GM21737 (cell line): ENCODE measurements around the gene NEK6.

Experiments used
- ATAC-seq: cut with Tn5 transposase; IDR thresholded peaks from one replicate; pipeline ENCODE4 v1.9.1; 2021; ENCODE audit warnings: mild to moderate bottlenecking, moderate library complexity; ENCODE audit not compliant: unreplicated experiment

NEK6 gene

GRCh38 chr9:124368692-124369091, 110.9 kb downstream of the NEK6 start:
- no peak for ATAC-seq

- ATAC-seq, result no peak
Observed at GRCh38 chr9:124369231-124369797, 111.6 kb downstream of the NEK6 start.

DNA sequence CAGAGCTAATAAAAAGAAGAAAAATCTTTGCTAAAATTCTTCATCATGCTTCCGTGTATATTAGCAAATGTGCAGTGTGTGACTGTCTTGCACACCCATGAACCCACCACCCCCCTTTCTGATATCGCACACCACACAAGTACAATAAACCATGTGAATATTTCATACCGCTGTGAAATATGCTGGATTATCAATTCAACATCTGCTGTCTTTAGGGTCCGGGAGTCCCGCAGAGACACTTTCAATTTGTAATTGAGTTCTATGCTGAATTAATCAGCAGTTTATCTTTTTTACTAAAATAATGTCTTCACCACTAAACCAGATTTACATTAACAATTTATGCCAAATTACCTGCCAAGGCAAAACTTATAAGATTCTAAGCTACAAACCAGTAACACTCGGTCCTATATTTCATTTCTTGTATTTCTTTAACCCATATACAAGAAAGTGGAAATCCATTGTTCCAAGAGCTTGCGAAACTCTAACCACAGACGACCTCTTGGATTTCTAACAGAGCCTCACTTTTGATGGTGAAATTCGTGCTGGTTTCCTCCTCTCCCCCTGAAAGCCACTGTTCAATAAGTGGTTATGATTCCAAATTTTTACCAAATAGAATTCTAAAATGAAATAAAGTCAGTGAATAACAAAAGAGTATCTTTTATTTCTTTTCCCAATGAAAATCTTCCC, 113.3 kb downstream of the NEK6 start:
- ATAC-seq, result no peak

- ATAC-seq, result no peak
Observed at GRCh38 chr9:124372038-124372437, 114.3 kb downstream of the NEK6 start.

DNA sequence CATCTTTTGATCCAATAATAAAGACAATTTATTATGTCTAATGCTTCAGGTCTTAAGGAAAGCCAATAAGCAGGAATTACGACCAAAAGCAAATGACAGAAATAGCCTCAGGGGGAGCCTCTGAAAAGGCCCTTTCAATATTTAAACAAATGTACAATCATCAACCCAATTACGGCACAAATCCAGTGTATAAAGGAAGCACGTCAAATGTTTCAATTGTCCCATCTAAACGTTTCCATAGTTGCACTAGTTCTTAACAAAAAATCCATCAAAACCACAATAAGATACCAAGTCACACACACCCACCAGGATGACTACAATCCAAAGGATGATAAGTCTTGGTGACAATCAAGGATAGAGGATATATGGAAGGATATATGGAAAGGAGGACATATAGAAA, 115.6 kb downstream of the NEK6 start:
- no peak for ATAC-seq

GRCh38 chr9:124373851-124374250, 116.1 kb downstream of the NEK6 start:
- ATAC-seq, result no peak

DNA sequence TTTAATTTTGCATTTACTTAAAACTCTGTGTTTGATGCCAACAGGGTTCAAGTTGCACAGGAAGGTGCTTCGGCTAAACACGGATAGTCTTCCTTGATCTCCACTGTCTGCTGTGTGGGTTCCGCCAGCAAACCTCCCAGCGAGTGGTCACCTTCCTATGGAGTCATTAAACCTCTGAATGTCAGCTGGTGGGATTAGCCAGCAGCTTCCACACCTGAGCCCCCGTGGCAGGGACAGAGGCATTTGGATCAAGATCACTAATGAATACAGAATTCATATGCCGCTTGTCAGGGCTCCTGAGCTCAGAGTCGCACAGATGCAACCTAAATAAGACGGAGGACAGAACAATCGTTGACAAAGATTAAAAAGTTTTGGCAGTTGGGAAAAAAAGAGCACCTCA, 118.0 kb downstream of the NEK6 start:
- ATAC-seq, result no peak

DNA sequence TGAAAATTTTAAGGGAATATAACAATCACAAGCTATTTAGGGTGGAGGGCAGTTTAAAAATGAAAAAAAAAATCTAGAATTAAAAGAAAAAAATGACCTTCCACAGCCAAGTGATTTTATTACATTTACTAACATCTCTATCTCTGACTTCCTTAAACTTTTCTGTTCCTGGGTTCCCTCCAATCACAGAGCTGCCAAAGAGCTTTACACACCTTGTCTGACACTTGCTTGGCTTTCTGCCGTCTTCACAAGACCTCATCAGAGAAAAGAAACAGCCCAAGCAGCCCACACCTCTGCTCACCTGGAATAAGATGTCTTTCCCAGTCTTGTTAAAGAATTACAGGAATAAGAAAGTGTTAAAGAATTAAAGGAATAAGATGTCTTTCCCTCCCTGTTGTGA, 118.6 kb downstream of the NEK6 start:
- ATAC-seq, result no peak

DNA sequence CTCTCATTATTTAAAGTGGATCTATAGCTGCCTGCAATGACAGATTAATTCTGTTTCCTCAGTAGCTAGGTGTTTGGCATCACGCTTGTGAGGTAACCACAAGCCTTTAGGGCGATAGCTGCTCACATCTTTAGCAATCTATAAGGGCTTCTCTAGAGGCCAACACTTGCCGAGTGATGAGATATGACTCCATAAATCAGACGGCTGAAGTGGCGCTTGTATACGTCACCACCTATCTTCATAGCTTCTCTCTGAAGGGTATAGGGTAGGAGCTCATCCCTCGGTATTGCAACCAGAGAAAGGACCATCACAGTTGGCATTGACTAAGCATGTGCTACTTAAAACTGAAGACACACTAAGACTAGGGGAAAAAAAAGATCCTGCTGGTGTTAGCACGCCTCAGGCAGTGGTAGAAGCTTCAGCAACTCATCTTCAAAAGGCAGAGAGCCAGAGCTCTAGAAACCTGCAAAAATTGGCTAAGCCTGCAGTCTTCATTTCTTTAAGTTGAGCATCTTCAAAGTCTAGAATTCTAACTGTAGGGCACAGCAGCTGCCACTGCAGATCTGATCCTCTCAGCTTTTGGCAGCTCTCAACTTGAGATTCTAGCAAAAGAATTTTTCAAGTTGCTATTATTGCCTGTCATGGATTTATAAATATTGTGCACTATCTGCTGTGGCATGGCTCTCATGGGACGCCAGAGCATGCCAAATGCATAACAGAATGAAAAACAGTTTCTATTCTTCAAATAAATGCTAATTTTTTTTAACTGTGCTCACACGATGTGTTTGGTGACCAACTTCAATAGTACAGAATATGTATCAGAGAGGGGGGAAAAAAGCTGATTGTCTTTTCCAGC, 120.0 kb downstream of the NEK6 start:
- ATAC-seq, result no peak

DNA sequence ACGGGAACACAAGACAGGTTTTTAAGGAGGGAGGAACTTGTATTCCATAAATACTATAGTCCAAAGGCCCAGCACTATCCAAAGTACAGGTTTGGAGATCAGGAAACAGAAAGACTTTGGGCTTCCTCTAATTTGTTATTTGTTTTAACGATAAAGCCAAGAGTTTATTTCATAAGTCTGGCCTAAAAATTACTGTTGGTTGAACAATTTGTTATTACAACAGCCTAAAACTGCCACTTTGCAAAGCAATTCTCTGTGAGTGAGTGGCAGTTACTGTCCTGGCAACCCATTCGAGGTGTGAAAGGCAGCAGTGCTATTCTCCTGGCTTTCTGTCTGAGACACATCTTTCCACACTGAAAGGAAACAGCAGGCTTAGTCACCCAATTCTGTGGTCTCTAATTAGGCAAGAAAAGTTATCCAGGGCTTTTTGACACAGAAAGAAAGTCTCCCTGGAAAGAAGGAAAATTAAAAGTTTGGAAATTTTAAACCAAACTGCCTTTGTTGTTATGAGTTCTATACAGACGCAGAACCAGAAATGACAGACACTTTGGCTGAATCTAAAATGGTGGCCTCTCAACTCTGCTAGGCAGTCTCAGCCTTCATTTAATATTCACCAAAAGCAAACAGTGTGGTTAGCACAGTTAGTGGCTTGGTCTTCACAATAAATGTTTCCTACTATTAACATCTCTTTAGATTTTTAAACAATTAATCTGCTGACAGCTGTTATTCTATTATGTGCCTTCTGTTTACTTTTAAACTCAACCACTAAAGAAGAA, 123.6 kb downstream of the NEK6 start:
- ATAC-seq, result no peak

GRCh38 chr9:124384210-124384609, 126.5 kb downstream of the NEK6 start:
- ATAC-seq, result no peak

GRCh38 chr9:124384846-124385245, 127.1 kb downstream of the NEK6 start:
- ATAC-seq, result no peak

- no peak for ATAC-seq
Observed at GRCh38 chr9:124385623-124386022, 127.9 kb downstream of the NEK6 start.

DNA sequence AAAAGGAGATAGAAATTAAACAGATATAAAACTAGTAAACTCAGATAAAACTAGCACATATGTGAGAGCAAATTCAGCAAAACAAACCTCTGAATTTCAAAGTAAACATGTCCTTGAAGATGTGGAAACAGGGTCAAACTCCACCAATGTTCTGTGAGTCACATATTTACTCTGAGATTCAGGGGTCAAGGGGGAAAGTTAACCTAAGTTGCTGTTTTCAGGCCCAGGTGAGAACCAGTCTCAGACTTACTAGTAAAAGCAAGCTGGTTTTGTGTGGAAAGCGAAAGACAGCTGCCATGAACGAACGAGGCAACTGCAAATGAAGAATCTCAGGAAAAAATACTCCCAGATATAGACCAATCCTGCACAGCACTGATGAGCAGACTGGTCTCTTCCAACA, 128.5 kb downstream of the NEK6 start:
- ATAC-seq, result no peak

- ATAC-seq, result no peak
Observed at GRCh38 chr9:124388275-124389048, 130.7 kb downstream of the NEK6 start.

DNA sequence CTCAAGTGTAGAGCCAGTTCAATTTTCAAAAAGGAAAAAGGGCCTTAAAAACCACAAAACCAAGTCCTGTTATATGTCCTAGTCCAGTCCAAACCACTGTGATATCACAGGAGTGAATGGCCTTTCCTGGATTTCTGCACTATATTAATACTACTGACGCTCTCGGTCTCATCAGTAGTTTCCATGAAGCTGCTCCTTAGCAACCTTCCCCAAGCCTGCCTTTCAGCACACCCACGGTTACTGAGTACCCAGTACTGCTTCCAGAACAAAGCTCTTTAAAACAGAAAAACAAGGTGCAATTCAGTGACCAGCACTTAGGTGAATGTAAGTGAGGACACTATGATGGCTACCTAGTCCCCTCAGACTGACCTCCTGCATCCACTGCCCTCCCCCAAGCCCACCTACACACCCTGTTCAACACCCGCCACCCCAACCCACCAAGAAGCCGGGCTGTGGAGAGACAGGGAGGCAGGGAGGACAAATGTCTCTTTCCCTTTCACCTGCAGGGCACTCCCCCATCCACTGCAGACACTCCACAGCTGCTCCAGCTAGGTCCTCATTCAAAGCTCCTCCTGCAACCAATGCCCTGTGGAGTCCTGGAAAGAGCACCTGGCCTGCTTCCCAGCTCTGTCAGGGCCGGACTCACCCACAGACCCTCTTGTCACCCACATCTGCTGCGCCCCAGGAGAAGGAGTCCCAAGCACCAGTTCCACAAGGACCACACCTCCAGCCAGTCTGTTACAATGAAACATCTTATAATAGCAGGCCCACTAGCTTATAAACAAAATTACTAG, 131.6 kb downstream of the NEK6 start:
- ATAC-seq, result no peak

DNA sequence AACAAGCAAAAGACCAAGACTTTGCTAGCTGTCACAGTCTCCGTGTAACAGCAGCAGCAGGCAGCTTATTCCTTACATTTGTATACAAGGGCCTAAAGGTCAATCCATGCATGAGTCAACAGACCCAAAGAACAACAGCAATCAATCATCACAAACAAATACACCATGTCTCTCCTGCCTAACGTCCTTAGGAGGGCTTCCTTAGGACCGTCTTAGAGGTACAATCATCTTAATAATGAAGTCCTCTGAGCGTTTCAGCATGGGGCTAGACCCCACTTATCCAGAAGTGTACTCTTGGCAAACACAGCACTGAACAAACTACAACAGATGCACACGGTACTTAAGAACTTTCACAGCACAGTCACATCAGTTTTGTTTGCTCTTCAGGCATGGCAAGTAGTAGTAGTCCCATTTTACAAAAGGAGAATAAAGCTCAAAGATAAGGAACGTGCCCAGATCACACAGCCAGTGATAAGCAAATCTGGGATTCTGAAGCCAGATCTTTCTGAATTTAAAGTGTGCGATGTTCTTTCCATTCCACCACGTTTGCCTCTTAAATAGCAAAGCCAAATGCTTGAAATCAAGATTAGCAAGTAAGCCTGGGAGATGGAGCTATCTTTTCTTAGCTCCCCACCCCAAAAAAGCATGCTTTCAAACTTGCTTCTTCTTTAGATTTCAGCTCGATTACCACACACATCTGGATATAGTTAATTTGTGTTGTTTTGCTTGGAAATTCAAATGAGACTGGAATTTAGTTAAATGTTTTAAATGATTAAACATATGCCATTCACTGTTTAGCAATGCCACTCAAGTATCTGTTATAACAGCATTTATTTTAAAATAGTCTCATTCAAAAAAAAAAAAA, 133.3 kb downstream of the NEK6 start:
- no peak for ATAC-seq

- ATAC-seq, result no peak
Observed at GRCh38 chr9:124392254-124392870, 134.6 kb downstream of the NEK6 start.
